Jurkat, Clone E6-1 (cell line): Measurements from ENCODE around the gene COL18A1.

ENCODE experiments used
- DNase-seq: peaks from one replicate; pipeline ENCODE4 v3.0.0-alpha.2; 2011; ENCODE audit warnings: low read depth, low spot score
- H3K4me3 ChIP-seq: 2 replicates; pipeline ENCODE4 v1.5.1; 2011; ENCODE audit warnings: mild to moderate bottlenecking, low read length, control low read depth, moderate library complexity

COL18A1 gene

GRCh38 chr21:45505416-45506021, 100.6 kb downstream of the COL18A1 start:
- no peak for DNase-seq
- H3K4me3 ChIP-seq: no peak overlapping the region

GRCh38 chr21:45506241-45506817, 101.4 kb downstream of the COL18A1 start:
- no peak overlapping the region for H3K4me3 ChIP-seq

GRCh38 chr21:45506836-45507522, 102.0 kb downstream of the COL18A1 start:
- no peak for DNase-seq
- no peak overlapping the region for H3K4me3 ChIP-seq

More at GRCh38 chr21:45506241-45506817, 101.4 kb downstream of the COL18A1 start:
- DNase-seq: no peak

GRCh38 chr21:45507523-45507875, 102.5 kb downstream of the COL18A1 start:
- DNase-seq: no peak

GRCh38 chr21:45507888-45508508, 103.0 kb downstream of the COL18A1 start:
- H3K4me3 ChIP-seq: no peak overlapping the region
- no peak for DNase-seq

More at GRCh38 chr21:45507523-45507875, 102.5 kb downstream of the COL18A1 start:
- H3K4me3 ChIP-seq: no peak overlapping the region

- DNase-seq: no peak
Measured at GRCh38 chr21:45508607-45509565, 103.9 kb downstream of the COL18A1 start.

GRCh38 chr21:45509566-45510465, 104.9 kb downstream of the COL18A1 start:
- no peak for DNase-seq
- H3K4me3 ChIP-seq: no peak overlapping the region

More at GRCh38 chr21:45508607-45509565, 103.9 kb downstream of the COL18A1 start:
- H3K4me3 ChIP-seq: no peak overlapping the region

- no peak overlapping the region for H3K4me3 ChIP-seq
- DNase-seq: no peak
Measured at GRCh38 chr21:45510466-45510955, 105.5 kb downstream of the COL18A1 start.

GRCh38 chr21:45511007-45511406, 106.0 kb downstream of the COL18A1 start:
- H3K4me3 ChIP-seq: no peak overlapping the region
- no peak for DNase-seq

GRCh38 chr21:45511661-45512431, 106.9 kb downstream of the COL18A1 start:
- H3K4me3 ChIP-seq: no peak overlapping the region
- no peak for DNase-seq

GRCh38 chr21:45512626-45513002, 107.6 kb downstream of the COL18A1 start:
- no peak for DNase-seq
- no peak overlapping the region for H3K4me3 ChIP-seq

- no peak overlapping the region for H3K4me3 ChIP-seq
- DNase-seq: no peak
Measured at GRCh38 chr21:45513003-45513717, 108.2 kb downstream of the COL18A1 start.

- no peak for DNase-seq
- no peak overlapping the region for H3K4me3 ChIP-seq
Measured at GRCh38 chr21:45513741-45514310, 108.9 kb downstream of the COL18A1 start.

GRCh38 chr21:45514311-45515021, 109.5 kb downstream of the COL18A1 start:
- H3K4me3 ChIP-seq: no peak overlapping the region
- DNase-seq: no peak

GRCh38 chr21:45515241-45516061, 110.5 kb downstream of the COL18A1 start:
- H3K4me3 ChIP-seq: no peak overlapping the region
- no peak for DNase-seq
